ENCODE data around the gene DNAH3.

- TF ChIP-seq CTCF (IDR thresholded peaks at IDR 0.05 in 8 of 11, conservative IDR thresholded peaks at IDR 0.05 in 3 of 11), result no peak
- no peak for TF ChIP-seq POLR2A (IDR thresholded peaks at IDR 0.05)
- no peak for TF ChIP-seq POLR2AphosphoS5 (IDR thresholded peaks at IDR 0.05)
Observed at GRCh38 chr16:20884240-20884556, 266.4 kb downstream of the DNAH3 start.
